A549 (cell line): ENCODE measurements around the gene BCR. TPM values are rescaled to one million over a fixed set of nuclear protein-coding genes. Genes with fewer than 3 reads are reported as not detected.

Experiments
- ATAC-seq, 2 experiments: fragments of 200-7000 bp in 1 of 2; fragments of >200 bp in 1 of 2; cut with Nextera tagmentation in 1 of 2; cut with Tn5 transposase in 1 of 2; 3 replicates each; pipeline versions ENCODE4 v1.8.0 to v1.9.1; 2018 to 2020; ENCODE audit warnings: mild to moderate bottlenecking in 1 of 2, moderate library complexity in 1 of 2
- CTCF ChIA-PET: fragments of 300-600 bp; sonication (Branson Sonifier 250); formaldehyde crosslinking; extraction: SDS; loops from one replicate; lab custom pipeline; 2021; ENCODE audit warnings: antibody characterized with exemption, inconsistent platforms; lab: Yijun Ruan, JAX
- POLR2A ChIA-PET: fragments of 350-600 bp; formaldehyde crosslinking; extraction: SDS; loops from one replicate; lab custom pipeline; 2021; ENCODE audit warnings: antibody characterized with exemption, inconsistent platforms; lab: Yijun Ruan, JAX
- DNase-seq, 2 experiments: peaks; one replicate each; pipeline versions ENCODE4 v3.0.0 to v3.0.0-alpha.2; 2011 to 2016; ENCODE audit warnings: low read depth in 1 of 2, low spot score in 1 of 2
- FAIRE-seq: peaks from 2 replicates; lab custom pipeline; 2011; peaks lifted over from hg19 to GRCh38; lab: Jason Lieb, UNC
- H3K27ac ChIP-seq, 2 experiments: fragments of >200 bp; sonication (Bioruptor Twin); formaldehyde crosslinking; 3 replicates each; pipeline ENCODE4 v1.5.1; 2016 to 2017
- H3K4me1 ChIP-seq: fragments of >200 bp; sonication (Bioruptor Twin); formaldehyde crosslinking; 3 replicates; pipeline ENCODE4 v1.6.1; 2016
- H3K4me2 ChIP-seq: fragments of >200 bp; sonication (Bioruptor Twin); formaldehyde crosslinking; 3 replicates; pipeline ENCODE4 v1.6.1; 2016
- H3K4me3 ChIP-seq: fragments of >200 bp; sonication (Bioruptor Twin); formaldehyde crosslinking; 3 replicates; pipeline ENCODE4 v1.5.1; 2016
- H3K9me3 ChIP-seq: fragments of >200 bp; sonication (Bioruptor Twin); formaldehyde crosslinking; 3 replicates; pipeline ENCODE4 v1.6.1; 2016
- BCL3 ChIP-seq: fragments of >200 bp; sonication (Bioruptor Twin); formaldehyde crosslinking; IDR thresholded peaks from 3 replicates; pipeline ENCODE4 v1.6.1; 2016
- CBX8 ChIP-seq: fragments of 200-600 bp; sonication (generic); IDR thresholded peaks from 2 replicates; pipeline ENCODE4 v1.6.1; 2016
- CEBPB ChIP-seq, 2 experiments: fragments of >200 bp in 1 of 2; sonication (Bioruptor Twin) in 1 of 2; formaldehyde crosslinking in 1 of 2; IDR thresholded peaks; 2 replicates each; pipeline ENCODE4 v1.6.1; 2012 to 2016
- EHF ChIP-seq: fragments of 250-450 bp; sonication (Bioruptor Pico); IDR thresholded peaks from 2 replicates; pipeline ENCODE4 v1.5.0; 2020; ENCODE audit warnings: mild to moderate bottlenecking
- ELK1 ChIP-seq: fragments of 150-350 bp; IDR thresholded peaks from 2 replicates; pipeline ENCODE4 v1.6.1; 2014; ENCODE audit warnings: low read depth, mild to moderate bottlenecking, low read length
- ESRRA ChIP-seq: fragments of 150-350 bp; IDR thresholded peaks from 2 replicates; pipeline ENCODE4 v1.6.1; 2014; ENCODE audit warnings: mild to moderate bottlenecking, low read length, borderline replicate concordance
- FOSL2 ChIP-seq, 2 experiments: fragments of 450-650 bp in 1 of 2; fragments of >200 bp in 1 of 2; sonication (Bioruptor Twin) in 1 of 2; formaldehyde crosslinking; IDR thresholded peaks; 2 replicates each; pipeline versions ENCODE4 v1.5.0 to v1.6.1; 2016 to 2020; ENCODE audit warnings: mild to moderate bottlenecking in 1 of 2, moderate library complexity in 1 of 2
- HOXB13 ChIP-seq: fragments of 250-450 bp; sonication (Bioruptor Pico); IDR thresholded peaks from 2 replicates; pipeline ENCODE4 v1.5.0; 2020; ENCODE audit warnings: low read depth, mild to moderate bottlenecking, moderate library complexity
- MAFK ChIP-seq: fragments of 450-650 bp; IDR thresholded peaks from 2 replicates; pipeline ENCODE4 v1.6.1; 2014; ENCODE audit not compliant: partially characterized antibody
- MAZ ChIP-seq: fragments of 150-350 bp; IDR thresholded peaks from 2 replicates; pipeline ENCODE4 v1.6.1; 2014; ENCODE audit warnings: antibody characterized with exemption, low read depth, low read length, borderline replicate concordance
- NFE2L2 ChIP-seq: fragments of 150-350 bp; conservative IDR thresholded peaks from 2 replicates; pipeline ENCODE4 v1.6.1; 2014; ENCODE audit warnings: low read length
- PHF8 ChIP-seq: fragments of 200-600 bp; sonication (generic); IDR thresholded peaks from 2 replicates; pipeline ENCODE4 v1.6.1; 2016; ENCODE audit warnings: low read depth, mild to moderate bottlenecking, antibody characterized with exemption, moderate library complexity, borderline replicate concordance
- POLR2A ChIP-seq: IDR thresholded peaks from 2 replicates; pipeline ENCODE4 v1.6.1; 2012; ENCODE audit warnings: mild to moderate bottlenecking, low read length
- SREBF2 ChIP-seq: fragments of 450-650 bp; IDR thresholded peaks from 2 replicates; pipeline ENCODE4 v1.6.1; 2014; ENCODE audit warnings: mild to moderate bottlenecking, moderate library complexity
- USF2 ChIP-seq: fragments of 450-650 bp; IDR thresholded peaks from 2 replicates; pipeline ENCODE4 v1.6.1; 2014; ENCODE audit warnings: antibody characterized with exemption
- ZC3H11A ChIP-seq: fragments of 450-650 bp; IDR thresholded peaks from 2 replicates; pipeline ENCODE4 v1.6.1; 2014; ENCODE audit warnings: antibody characterized with exemption, mild to moderate bottlenecking
- ZNF302 ChIP-seq: fragments of 250-450 bp; sonication (Bioruptor Pico); IDR thresholded peaks from 2 replicates; pipeline ENCODE4 v1.9.0; 2021; ENCODE audit warnings: inconsistent platforms, mild to moderate bottlenecking, moderate library complexity
- WGBS: methylation state at CpG from one replicate; pipeline ENCODE4 v1.1.6; 2017; ENCODE audit errors: missing lambda C conversion rate; 5-methylcytosine and 5-hydroxymethylcytosine counted together
- polyA plus RNA-seq, 4 experiments: library from polyadenylated mRNA; depleted of rRNA in 3 of 4; stranded (reverse); fragments of >200 nt; fragmentation: RNase III in 1 of 4; extraction: RNeasy Plus Mini Kit Qiagen cat#74134 plus additional on column Dnase treatment in 1 of 4; gene quantifications; 2 replicates in 3 of 4; 3 replicates in 1 of 4; pipeline ENCODE4 v1.2.3, GENCODE V29; 2011 to 2017

Gene BCR
- polyA plus RNA-seq, 2 of the 4 experiments (the other 2 are of a cell fraction) = 14.7 to 16.4 TPM

GRCh38 chr22:23237841-23238240 lies 57.5 kb downstream of the BCR start:
- POLR2A ChIA-PET = no interaction called here
- FAIRE-seq = no peak
- WGBS = 91% methylated on average over 10 of the region's 10 CpGs

GRCh38 chr22:23238707-23239106 lies 58.4 kb downstream of the BCR start:
- TF ChIP-seq CEBPB (IDR thresholded peaks at IDR 0.05) = no peak
- no peak for TF ChIP-seq ZNF302 (CRISPR knock-in tag)
- no peak for TF ChIP-seq MAZ
- TF ChIP-seq NFE2L2 = no peak
- POLR2A ChIA-PET = no interaction called here
- 83% methylated on average over 2 of the region's 9 CpGs for WGBS
- Histone ChIP-seq H3K4me1 (no peaks in the 10 kb centered on the region), H3K4me2 (no peak overlapping the region), H3K27ac (no peak overlapping the region), H3K4me3 (no peak overlapping the region), H3K9me3 (no peaks in the 10 kb centered on the region)
- ATAC-seq (no peak), FAIRE-seq (no peak), DNase-seq (no peak)
- CTCF ChIA-PET = interaction anchor here (0.9 to 1.0 kb wide), 2 partner anchors 34 to 52 kb away, joined by 3 read pairs; no protein-coding TSS in a partner anchor

More at GRCh38 chr22:23237841-23238240, 57.5 kb downstream of the BCR start:
- CTCF ChIA-PET = interaction anchor here (1.0 to 1.8 kb wide), 2 partner anchors 35 to 44 kb away, joined by 3 to 8 read pairs; no protein-coding TSS in a partner anchor
- H3K9me3 ChIP-seq = no peaks in the 10 kb centered on the region
- H3K4me3 ChIP-seq = no peak overlapping the region
- DNase-seq (no peak), ATAC-seq (no peak)
- no peak overlapping the region for H3K4me2 ChIP-seq
- H3K27ac ChIP-seq = no peak overlapping the region
- TF ChIP-seq ZC3H11A (no peak), BCL3 (no peak), ELK1 (no peak), ESRRA (no peak), NFE2L2 (no peak), MAZ (no peak), PHF8 (no peak), CBX8 (no peak), MAFK (no peak), HOXB13 (CRISPR knock-in tag) (no peak), FOSL2 (IDR thresholded peaks at IDR 0.05) (no peak), FOSL2 (CRISPR knock-in tag; IDR thresholded peaks at IDR 0.05) (no peak), CEBPB (IDR thresholded peaks at IDR 0.05) (no peak), SREBF2 (no peak), POLR2A (no peak), USF2 (no peak)
- TF ChIP-seq, all 56 proteins: peak for 0
- H3K4me1 ChIP-seq = no peaks in the 10 kb centered on the region

GRCh38 chr22:23239429-23239828 lies 59.1 kb downstream of the BCR start:
- CTCF ChIA-PET = interaction anchor here (0.9 kb wide), 1 partner anchor 51 kb away, joined by 3 read pairs; no protein-coding TSS in a partner anchor
- Histone ChIP-seq H3K4me3 (no peak overlapping the region), H3K27ac (no peak overlapping the region), H3K4me1 (no peaks in the 10 kb centered on the region), H3K4me2 (no peak overlapping the region), H3K9me3 (no peaks in the 10 kb centered on the region)
- TF ChIP-seq USF2 = no peak
- no peak for TF ChIP-seq EHF (CRISPR knock-in tag)
- FAIRE-seq (no peak), DNase-seq (no peak), ATAC-seq (no peak)
- 86% methylated on average over 2 of the region's 2 CpGs for WGBS
- POLR2A ChIA-PET = no interaction called here
